SH-SY5Y (cell line): ENCODE data around the gene OXT.

Source experiments
- GATA2 ChIP-seq: IDR thresholded peaks from 2 replicates; pipeline ENCODE4 v1.6.1; 2011; ENCODE audit warnings: mild to moderate bottlenecking, low read depth, low read length
- GATA3 ChIP-seq: IDR thresholded peaks from 2 replicates; pipeline ENCODE4 v1.6.1; 2011; ENCODE audit warnings: low read depth, mild to moderate bottlenecking, low read length, moderate library complexity

DNA sequence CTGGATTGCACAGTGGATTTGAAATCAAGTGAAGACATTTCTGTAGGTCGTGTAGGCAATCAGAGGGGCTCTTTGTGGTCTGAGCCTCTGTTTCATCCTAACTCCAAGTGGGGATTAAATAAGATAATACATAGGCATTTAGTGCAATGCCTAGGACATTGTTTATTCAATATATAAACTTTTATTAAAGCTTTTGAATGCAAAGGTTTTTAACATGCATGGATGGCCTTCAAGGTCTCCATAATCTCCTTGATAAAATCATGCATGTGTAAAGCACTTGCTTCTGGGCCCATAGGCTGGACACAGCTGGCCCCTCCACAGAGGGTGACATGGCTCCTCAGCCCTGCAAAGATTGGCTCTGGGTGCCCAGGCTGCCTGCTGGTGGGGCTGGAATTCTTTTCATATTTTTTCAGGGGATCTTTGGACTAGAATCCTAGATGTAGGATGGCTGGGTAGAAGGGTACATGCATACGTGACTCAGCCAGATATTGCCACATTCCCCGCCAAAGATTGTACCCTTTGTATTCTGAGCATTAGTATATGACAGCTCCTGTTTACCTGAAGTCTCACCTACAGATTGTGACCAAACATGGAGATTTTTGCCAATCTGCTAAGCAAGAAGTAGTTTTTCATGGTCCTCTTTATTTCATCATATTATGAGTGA lies 32.1 kb downstream of the OXT start:
- TF ChIP-seq GATA2 = no peak
- no peak for TF ChIP-seq GATA3
